K562 (cell line): Measurements from ENCODE around the gene ZNF516. TPM values are rescaled to one million over a fixed set of nuclear protein-coding genes. Genes with fewer than 3 reads are reported as not detected.

Experiments used
- ATAC-seq: fragments of 200-7000 bp; cut with Tn5 transposase; 3 replicates; pipeline ENCODE4 v1.9.1; 2020; ENCODE audit warnings: moderate library complexity
- BruUV-seq: library from RNA; stranded (reverse); fragments of 400-500 nt; replicated peaks from 2 replicates; lab custom pipeline; 2021; lab: Mats Ljungman, UMichigan
- CTCF ChIA-PET: fragments of 300-600 bp; formaldehyde crosslinking; extraction: SDS; loops from one replicate; lab custom pipeline; 2021; ENCODE audit warnings: low intra/inter-chr PET ratio; lab: Yijun Ruan, JAX
- POLR2A ChIA-PET: fragments of 300-600, 350-650 bp; sonication (Branson Sonifier 250); formaldehyde crosslinking; extraction: SDS; loops from one replicate; lab custom pipeline; 2021; ENCODE audit warnings: antibody characterized with exemption, inconsistent platforms; lab: Yijun Ruan, JAX
- DNase-seq, 4 experiments: peaks; one replicate each; pipeline versions ENCODE4 v3.0.0 to v3.0.0-alpha.2; 2011 to 2018; ENCODE audit warnings: low spot score in 3 of 4, mixed read lengths in 3 of 4; ENCODE audit errors: extremely low read depth in 1 of 4
- FAIRE-seq: peaks from 2 replicates; lab custom pipeline; 2011; peaks lifted over from hg19 to GRCh38; lab: Jason Lieb, UNC
- H2AFZ ChIP-seq: 2 replicates; pipeline ENCODE4 v1.6.0; 2011; ENCODE audit warnings: low read depth, low read length, control low read depth, inconsistent platforms
- H3K27ac ChIP-seq: fragments of 200-600 bp; 3 replicates; pipeline ENCODE4 v1.8.0; 2011; ENCODE audit warnings: low read depth, mild to moderate bottlenecking, control low read depth, inconsistent platforms, low read length, moderate library complexity, mixed read lengths; ENCODE audit errors: extremely low read depth
- H3K27me3 ChIP-seq, 2 experiments: fragments of 300-600 bp in 1 of 2; 2 replicates in 1 of 2; 3 replicates in 1 of 2; pipeline versions ENCODE4 v1.6.0 to v1.8.0; 2011; ENCODE audit warnings: inconsistent platforms in 2 of 2, low read length in 2 of 2, mild to moderate bottlenecking in 1 of 2, mixed read lengths in 1 of 2, moderate library complexity in 1 of 2; ENCODE audit not compliant: control insufficient read depth in 2 of 2, insufficient read depth in 2 of 2
- H3K36me3 ChIP-seq: fragments of 300-600 bp; 3 replicates; pipeline ENCODE4 v1.8.0; 2011; ENCODE audit warnings: mild to moderate bottlenecking, low read length, inconsistent platforms; ENCODE audit not compliant: control insufficient read depth, insufficient read depth
- H3K4me1 ChIP-seq, 2 experiments: fragments of 200-600 bp in 1 of 2; replicated peaks in 1 of 2; 2 replicates in 1 of 2; 3 replicates in 1 of 2; pipeline versions ENCODE4 v1.5.1 to v1.8.0; 2011; ENCODE audit warnings: inconsistent platforms in 2 of 2, low read length in 2 of 2, mild to moderate bottlenecking in 1 of 2, mixed read lengths in 1 of 2, moderate library complexity in 1 of 2; ENCODE audit not compliant: control insufficient read depth in 2 of 2, insufficient read depth in 2 of 2
- H3K4me2 ChIP-seq: 2 replicates; pipeline ENCODE4 v1.6.1; 2011; ENCODE audit warnings: low read length, control low read depth, inconsistent platforms, mixed read lengths; ENCODE audit not compliant: insufficient read depth
- H3K4me3 ChIP-seq: fragments of 200-600 bp; sonication (generic), shearing (Covaris generic); 2 replicates; pipeline ENCODE4 v1.5.1; 2016; ENCODE audit warnings: control low read depth, inconsistent platforms
- H3K79me2 ChIP-seq: fragments of 200-600 bp; 3 replicates; pipeline ENCODE4 v1.8.0; 2011; ENCODE audit warnings: low read length, inconsistent platforms; ENCODE audit not compliant: control insufficient read depth, insufficient read depth
- H3K9ac ChIP-seq, 2 experiments: 2 replicates each; pipeline versions ENCODE4 v1.6.0 to v1.6.1; 2011; ENCODE audit warnings: low read depth in 2 of 2, low read length in 2 of 2, control low read depth in 1 of 2, inconsistent platforms in 1 of 2, mild to moderate bottlenecking in 1 of 2, mixed read lengths in 1 of 2; ENCODE audit not compliant: insufficient read depth in 1 of 2
- H3K9me1 ChIP-seq: one replicate; pipeline ENCODE4 v1.6.0; 2011; ENCODE audit warnings: inconsistent platforms, mild to moderate bottlenecking, low read length, moderate library complexity; ENCODE audit not compliant: control insufficient read depth, insufficient read depth
- H3K9me3 ChIP-seq: replicated peaks from 2 replicates; pipeline ENCODE4 v1.5.1; 2011; ENCODE audit warnings: low read depth, low read length, inconsistent platforms; ENCODE audit not compliant: control insufficient read depth, insufficient read depth
- H4K20me1 ChIP-seq: replicated peaks from 2 replicates; pipeline ENCODE4 v1.6.1; 2011; ENCODE audit warnings: low read length, inconsistent platforms, mixed read lengths; ENCODE audit not compliant: control insufficient read depth, insufficient read depth
- DIDO1 ChIP-seq: fragments of 450-650 bp; IDR thresholded peaks from 2 replicates; pipeline ENCODE4 v1.6.1; 2016; ENCODE audit warnings: low read depth, missing biosample characterization, missing genetic modification characterization
- ESRRB ChIP-seq: fragments of 250-450 bp; sonication (Bioruptor Pico); IDR thresholded peaks from 2 replicates; pipeline ENCODE4 v1.5.0; 2020; ENCODE audit warnings: mild to moderate bottlenecking, moderate library complexity, borderline replicate concordance
- HMGN3 ChIP-seq: IDR thresholded peaks from 2 replicates; pipeline ENCODE4 v1.6.1; 2011; ENCODE audit warnings: borderline replicate concordance, low read depth, mild to moderate bottlenecking, mixed read lengths, low read length; ENCODE audit not compliant: insufficient read length; ENCODE audit errors: extremely low read depth
- PHTF2 ChIP-seq: fragments of 250-450 bp; sonication (Bioruptor Pico); IDR thresholded peaks from 2 replicates; pipeline ENCODE4 v1.5.0; 2021; ENCODE audit warnings: mild to moderate bottlenecking
- SRSF9 ChIP-seq: fragments of 200-400 bp; formaldehyde crosslinking; IDR thresholded peaks from 2 replicates; pipeline ENCODE4 v1.6.1; 2017; ENCODE audit warnings: low read depth, low read length, borderline replicate concordance
- ZNF23 ChIP-seq: fragments of 250-450 bp; sonication (Bioruptor Pico); IDR thresholded peaks from 2 replicates; pipeline ENCODE4 v1.4.0; 2020; ENCODE audit warnings: mild to moderate bottlenecking
- ZNF354B ChIP-seq: fragments of 250-450 bp; sonication (Bioruptor Pico); IDR thresholded peaks from 2 replicates; pipeline ENCODE4 v1.4.0; 2020
- WGBS: fragments of 100-300 bp; shearing (Covaris generic); methylation state at CpG from one replicate; pipeline ENCODE4 v1.1.6; 2016; ENCODE audit warnings: low coverage, mixed read lengths; ENCODE audit not compliant: insufficient coverage; ENCODE audit errors: missing lambda C conversion rate; 5-methylcytosine and 5-hydroxymethylcytosine counted together
- in situ Hi-C: fragments of 300-500 bp; cut with MboI; formaldehyde crosslinking; loops from 4 replicates; pipeline ENCODE4 v1.15.0; 2018; ENCODE audit warnings: inconsistent platforms, mixed read lengths
- intact Hi-C: fragments of 100-400 bp; cut with micrococcal nuclease; formaldehyde crosslinking; loops from 2 replicates; pipeline ENCODE4 v1.14.2; 2022
- polyA plus RNA-seq, 8 experiments: library from polyadenylated mRNA; depleted of rRNA in 4 of 8; stranded (reverse) in 5 of 8; unstranded in 3 of 8; fragments of >200 nt; fragmentation: Nextera tagmentation in 2 of 8; fragmentation: Illumina TruSeq in 1 of 8; extraction: Ambion mirVana in 2 of 8; extraction: Trizol in 1 of 8; gene quantifications; 2 replicates each; pipeline versions ENCODE4 v1.2.1 to v1.2.3, GENCODE V29; 2011 to 2014; ENCODE audit warnings: inconsistent platforms in 1 of 8, missing spikeins in 1 of 8
- total RNA-seq, 7 experiments: library from RNA; depleted of rRNA in 6 of 7; stranded (reverse); fragments of >200 nt in 6 of 7; fragmentation: Illumina TruSeq in 2 of 7; extraction: Trizol in 2 of 7; gene quantifications; 2 replicates each; pipeline versions ENCODE4 v1.2.1 to v1.2.3, GENCODE V29; 2011 to 2021; ENCODE audit warnings: low replicate concordance in 1 of 7
- TF ChIP-seq, protein P1 (sequence below), 3 experiments: IDR thresholded peaks in 2 of 3; conservative IDR thresholded peaks in 1 of 3; 2 replicates each; pipeline ENCODE4 v1.5.1; 2011 to 2012; ENCODE audit warnings: low read length in 3 of 3, mild to moderate bottlenecking in 3 of 3, control low read depth in 2 of 3, improper control_type of control experiment in 1 of 3, inconsistent platforms in 1 of 3, low read depth in 1 of 3, mixed read lengths in 1 of 3, moderate library complexity in 1 of 3; ENCODE audit not compliant: insufficient read depth in 2 of 3
- TF ChIP-seq, protein P2 (sequence below): sonication (generic); formaldehyde crosslinking; IDR thresholded peaks from 2 replicates; pipeline ENCODE4 v1.8.0; 2022; ENCODE audit warnings: mild to moderate bottlenecking, low read depth, missing genetic modification reagents
- TF ChIP-seq, protein P3 (sequence below): fragments of 250-450 bp; sonication (Bioruptor Pico); IDR thresholded peaks from 2 replicates; pipeline ENCODE4 v1.5.0; 2022; ENCODE audit warnings: mild to moderate bottlenecking
- TF ChIP-seq, protein P4 (sequence below): sonication (generic); formaldehyde crosslinking; IDR thresholded peaks from 2 replicates; pipeline ENCODE4 v1.8.0; 2022; ENCODE audit warnings: missing genetic modification reagents, mild to moderate bottlenecking, moderate library complexity, borderline replicate concordance

The ZNF516 gene
- total and polyA plus RNA-seq, 9 of the 15 experiments (the other 6 are each of a cell fraction or from before 2014, with no cell fraction given) = 0.04 to 0.20 (median 0.08) TPM; not detected in 3

DNA sequence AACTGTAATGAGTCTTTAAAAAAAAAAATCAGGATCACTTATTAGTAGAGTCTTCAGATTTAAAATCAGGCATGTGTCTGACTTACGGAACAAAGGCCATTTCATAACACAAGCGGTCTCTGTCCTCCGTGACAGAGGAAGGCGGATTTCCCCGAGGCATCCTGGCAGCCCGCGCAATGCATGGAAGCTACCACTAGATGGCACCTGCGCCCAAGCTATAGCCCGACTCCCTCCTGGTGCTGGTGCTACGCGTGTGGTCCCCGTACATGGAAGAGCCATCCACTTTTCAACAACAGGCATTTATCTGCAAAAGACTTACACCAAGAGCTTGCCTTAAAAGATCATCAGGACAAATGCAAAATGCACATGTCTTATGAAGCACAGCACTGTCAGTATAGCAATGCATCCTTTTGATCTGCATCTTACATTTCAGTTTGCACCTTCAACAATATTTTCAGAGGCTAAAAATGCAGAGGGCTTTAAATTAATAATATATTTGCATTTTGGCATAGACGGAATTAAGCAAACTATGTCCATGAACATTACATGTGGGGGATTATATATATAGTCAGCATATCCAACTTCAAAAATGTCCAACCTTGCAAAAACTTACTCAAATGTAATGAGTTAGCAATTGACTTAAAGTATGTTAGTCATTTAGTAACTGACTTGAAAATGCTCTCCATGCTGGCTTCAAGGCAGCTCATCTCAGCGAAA is 96.0 kb downstream of the ZNF516 start (continued):
- TF ChIP-seq, protein P1, sequence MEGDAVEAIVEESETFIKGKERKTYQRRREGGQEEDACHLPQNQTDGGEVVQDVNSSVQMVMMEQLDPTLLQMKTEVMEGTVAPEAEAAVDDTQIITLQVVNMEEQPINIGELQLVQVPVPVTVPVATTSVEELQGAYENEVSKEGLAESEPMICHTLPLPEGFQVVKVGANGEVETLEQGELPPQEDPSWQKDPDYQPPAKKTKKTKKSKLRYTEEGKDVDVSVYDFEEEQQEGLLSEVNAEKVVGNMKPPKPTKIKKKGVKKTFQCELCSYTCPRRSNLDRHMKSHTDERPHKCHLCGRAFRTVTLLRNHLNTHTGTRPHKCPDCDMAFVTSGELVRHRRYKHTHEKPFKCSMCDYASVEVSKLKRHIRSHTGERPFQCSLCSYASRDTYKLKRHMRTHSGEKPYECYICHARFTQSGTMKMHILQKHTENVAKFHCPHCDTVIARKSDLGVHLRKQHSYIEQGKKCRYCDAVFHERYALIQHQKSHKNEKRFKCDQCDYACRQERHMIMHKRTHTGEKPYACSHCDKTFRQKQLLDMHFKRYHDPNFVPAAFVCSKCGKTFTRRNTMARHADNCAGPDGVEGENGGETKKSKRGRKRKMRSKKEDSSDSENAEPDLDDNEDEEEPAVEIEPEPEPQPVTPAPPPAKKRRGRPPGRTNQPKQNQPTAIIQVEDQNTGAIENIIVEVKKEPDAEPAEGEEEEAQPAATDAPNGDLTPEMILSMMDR (IDR thresholded peaks at IDR 0.05 in 2 of 3, conservative IDR thresholded peaks at IDR 0.05 in 1 of 3; ENCODE audit: insufficient read depth in 2 of 3, low read depth in 1 of 3, low read length in 3 of 3) = peak; percentile 76 to 82 (median 76)

DNA sequence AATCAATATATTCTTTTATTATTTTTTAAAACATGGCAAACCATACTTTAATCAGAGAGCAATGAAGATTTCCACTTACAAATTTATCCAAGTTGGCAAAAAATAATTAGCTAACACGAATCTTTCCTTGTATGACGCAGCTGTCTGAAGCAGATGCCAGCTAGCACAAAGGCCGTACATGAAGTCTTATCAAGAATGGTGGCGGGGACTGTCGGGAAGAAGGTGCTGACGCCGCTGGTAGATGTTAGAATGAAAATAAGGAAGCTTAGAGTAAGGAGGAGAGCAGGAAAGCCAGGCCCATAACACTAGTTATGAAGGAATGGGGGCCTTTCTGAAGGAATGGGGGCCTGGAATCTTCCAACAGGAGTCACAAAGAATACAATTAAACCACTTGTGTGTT is 96.7 kb downstream of the ZNF516 start:
- no peak for DNase-seq
- TF ChIP-seq SRSF9 = no peak
- TF ChIP-seq HMGN3 = no peak
- TF ChIP-seq, protein P2, sequence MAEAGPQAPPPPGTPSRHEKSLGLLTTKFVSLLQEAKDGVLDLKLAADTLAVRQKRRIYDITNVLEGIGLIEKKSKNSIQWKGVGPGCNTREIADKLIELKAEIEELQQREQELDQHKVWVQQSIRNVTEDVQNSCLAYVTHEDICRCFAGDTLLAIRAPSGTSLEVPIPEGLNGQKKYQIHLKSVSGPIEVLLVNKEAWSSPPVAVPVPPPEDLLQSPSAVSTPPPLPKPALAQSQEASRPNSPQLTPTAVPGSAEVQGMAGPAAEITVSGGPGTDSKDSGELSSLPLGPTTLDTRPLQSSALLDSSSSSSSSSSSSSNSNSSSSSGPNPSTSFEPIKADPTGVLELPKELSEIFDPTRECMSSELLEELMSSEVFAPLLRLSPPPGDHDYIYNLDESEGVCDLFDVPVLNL (CRISPR knock-in tag) = no peak
- no peak for TF ChIP-seq PHTF2 (CRISPR knock-in tag)
- no peak for TF ChIP-seq DIDO1 (tag)
- TF ChIP-seq ZNF354B (CRISPR knock-in tag) = no peak
- TF ChIP-seq ZNF23 (CRISPR knock-in tag) = no peak
- TF ChIP-seq, protein P3, sequence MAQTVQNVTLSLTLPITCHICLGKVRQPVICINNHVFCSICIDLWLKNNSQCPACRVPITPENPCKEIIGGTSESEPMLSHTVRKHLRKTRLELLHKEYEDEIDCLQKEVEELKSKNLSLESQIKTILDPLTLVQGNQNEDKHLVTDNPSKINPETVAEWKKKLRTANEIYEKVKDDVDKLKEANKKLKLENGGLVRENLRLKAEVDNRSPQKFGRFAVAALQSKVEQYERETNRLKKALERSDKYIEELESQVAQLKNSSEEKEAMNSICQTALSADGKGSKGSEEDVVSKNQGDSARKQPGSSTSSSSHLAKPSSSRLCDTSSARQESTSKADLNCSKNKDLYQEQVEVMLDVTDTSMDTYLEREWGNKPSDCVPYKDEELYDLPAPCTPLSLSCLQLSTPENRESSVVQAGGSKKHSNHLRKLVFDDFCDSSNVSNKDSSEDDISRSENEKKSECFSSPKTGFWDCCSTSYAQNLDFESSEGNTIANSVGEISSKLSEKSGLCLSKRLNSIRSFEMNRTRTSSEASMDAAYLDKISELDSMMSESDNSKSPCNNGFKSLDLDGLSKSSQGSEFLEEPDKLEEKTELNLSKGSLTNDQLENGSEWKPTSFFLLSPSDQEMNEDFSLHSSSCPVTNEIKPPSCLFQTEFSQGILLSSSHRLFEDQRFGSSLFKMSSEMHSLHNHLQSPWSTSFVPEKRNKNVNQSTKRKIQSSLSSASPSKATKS = no peak
- TF ChIP-seq, protein P4, sequence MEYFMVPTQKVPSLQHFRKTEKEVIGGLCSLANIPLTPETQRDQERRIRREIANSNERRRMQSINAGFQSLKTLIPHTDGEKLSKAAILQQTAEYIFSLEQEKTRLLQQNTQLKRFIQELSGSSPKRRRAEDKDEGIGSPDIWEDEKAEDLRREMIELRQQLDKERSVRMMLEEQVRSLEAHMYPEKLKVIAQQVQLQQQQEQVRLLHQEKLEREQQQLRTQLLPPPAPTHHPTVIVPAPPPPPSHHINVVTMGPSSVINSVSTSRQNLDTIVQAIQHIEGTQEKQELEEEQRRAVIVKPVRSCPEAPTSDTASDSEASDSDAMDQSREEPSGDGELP (CRISPR knock-in tag) = no peak
- no peak for TF ChIP-seq ESRRB (CRISPR knock-in tag)
- no peak for FAIRE-seq
- in situ Hi-C loops = no loop called here
- Histone ChIP-seq H3K36me3 (no peaks in the 10 kb centered on the region), H3K9me1 (no peaks in the 10 kb centered on the region), H3K9me3 (no peaks in the 10 kb centered on the region), H3K4me3 (no peak overlapping the region), H2AFZ (no peak overlapping the region), H3K79me2 (no peaks in the 10 kb centered on the region), H3K9ac (no peak overlapping the region), H3K4me1 (peaks cover 0 to 5% of the 10 kb centered on the region in 2 experiments; a peak in 1 of 5 replicates), H3K4me2 (no peak overlapping the region), H4K20me1 (no peaks in the 10 kb centered on the region), H3K27me3 (peaks cover 0 to 5% of the 10 kb centered on the region in 2 experiments; a peak in 1 of 5 replicates), H3K27ac (no peak overlapping the region)
- no peak for ATAC-seq
- ChIA-PET CTCF (interaction anchor here (2.2 kb wide), 1 partner anchor 312 kb away, joined by 19 read pairs; no protein-coding TSS in a partner anchor), POLR2A (interaction anchor here (1.1 kb wide), 1 partner anchor 12 kb away, joined by 3 read pairs; no protein-coding TSS in a partner anchor)
- 3% methylated on average over 6 of the region's 7 CpGs for WGBS
- intact Hi-C loops = loop anchor here (5.0 kb wide), 1 partner anchor 289 kb away; no protein-coding TSS in a partner anchor
- BruUV-seq = no TSS peak
